H1 (cell line): ENCODE results near the gene P3H3.

Source experiments
- CHD2 ChIP-seq: IDR thresholded peaks from 2 replicates; pipeline ENCODE4 v1.6.1; 2012; ENCODE audit warnings: low read length, improper control_type of control experiment
- CREB1 ChIP-seq: IDR thresholded peaks from 2 replicates; pipeline ENCODE4 v1.6.1; 2012; ENCODE audit warnings: inconsistent platforms
- GABPA ChIP-seq: IDR thresholded peaks from 2 replicates; pipeline ENCODE4 v1.6.1; 2011; ENCODE audit warnings: mild to moderate bottlenecking, low read length, moderate library complexity, borderline replicate concordance; ENCODE audit not compliant: insufficient read depth
- HDAC6 ChIP-seq: IDR thresholded peaks from one replicate; pipeline ENCODE4 v1.7.1; 2012; ENCODE audit warnings: low read depth, mild to moderate bottlenecking, inconsistent platforms, low read length, moderate library complexity
- NRF1 ChIP-seq: IDR thresholded peaks from 2 replicates; pipeline ENCODE4 v1.6.1; 2011; ENCODE audit warnings: mild to moderate bottlenecking, low read depth, low read length, improper control_type of control experiment
- POLR2AphosphoS5 ChIP-seq: IDR thresholded peaks from 2 replicates; pipeline ENCODE4 v1.6.1; 2011; ENCODE audit warnings: low read depth, low read length
- RAD21 ChIP-seq, 2 experiments: IDR thresholded peaks in 1 of 2; conservative IDR thresholded peaks in 1 of 2; 2 replicates each; pipeline ENCODE4 v1.6.1; 2011; ENCODE audit warnings: low read depth in 2 of 2, low read length in 2 of 2, improper control_type of control experiment in 1 of 2, inconsistent platforms in 1 of 2, mild to moderate bottlenecking in 1 of 2, moderate library complexity in 1 of 2
- SP2 ChIP-seq: IDR thresholded peaks from 2 replicates; pipeline ENCODE4 v1.6.1; 2012; ENCODE audit warnings: mild to moderate bottlenecking, low read length, inconsistent platforms
- YY1 ChIP-seq: IDR thresholded peaks from 2 replicates; pipeline ENCODE4 v1.6.1; 2011; ENCODE audit warnings: low read depth, mild to moderate bottlenecking, low read length
- TF ChIP-seq, protein P1 (sequence below), 3 experiments: IDR thresholded peaks; 1 replicate in 2 of 3; 2 replicates in 1 of 3; pipeline versions ENCODE4 v1.5.1 to v1.6.1; 2011; ENCODE audit warnings: low read length in 3 of 3, mild to moderate bottlenecking in 3 of 3, inconsistent platforms in 2 of 3, low read depth in 1 of 3, moderate library complexity in 1 of 3; ENCODE audit not compliant: insufficient read depth in 1 of 3; ENCODE audit errors: control extremely low read depth in 1 of 3

GRCh38 chr12:6863586-6864321 lies 35.5 kb downstream of the P3H3 start:
- TF ChIP-seq, protein P1, sequence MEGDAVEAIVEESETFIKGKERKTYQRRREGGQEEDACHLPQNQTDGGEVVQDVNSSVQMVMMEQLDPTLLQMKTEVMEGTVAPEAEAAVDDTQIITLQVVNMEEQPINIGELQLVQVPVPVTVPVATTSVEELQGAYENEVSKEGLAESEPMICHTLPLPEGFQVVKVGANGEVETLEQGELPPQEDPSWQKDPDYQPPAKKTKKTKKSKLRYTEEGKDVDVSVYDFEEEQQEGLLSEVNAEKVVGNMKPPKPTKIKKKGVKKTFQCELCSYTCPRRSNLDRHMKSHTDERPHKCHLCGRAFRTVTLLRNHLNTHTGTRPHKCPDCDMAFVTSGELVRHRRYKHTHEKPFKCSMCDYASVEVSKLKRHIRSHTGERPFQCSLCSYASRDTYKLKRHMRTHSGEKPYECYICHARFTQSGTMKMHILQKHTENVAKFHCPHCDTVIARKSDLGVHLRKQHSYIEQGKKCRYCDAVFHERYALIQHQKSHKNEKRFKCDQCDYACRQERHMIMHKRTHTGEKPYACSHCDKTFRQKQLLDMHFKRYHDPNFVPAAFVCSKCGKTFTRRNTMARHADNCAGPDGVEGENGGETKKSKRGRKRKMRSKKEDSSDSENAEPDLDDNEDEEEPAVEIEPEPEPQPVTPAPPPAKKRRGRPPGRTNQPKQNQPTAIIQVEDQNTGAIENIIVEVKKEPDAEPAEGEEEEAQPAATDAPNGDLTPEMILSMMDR (IDR thresholded peaks at IDR 0.05; ENCODE audit: control extremely low read depth in 1 of 3, insufficient read depth in 1 of 3, low read depth in 1 of 3, low read length in 3 of 3), result no peak
- TF ChIP-seq CHD2 (no peak), NRF1 (no peak), CREB1 (no peak), GABPA (no peak), HDAC6 (no peak), RAD21 (IDR thresholded peaks at IDR 0.05 in 1 of 2, conservative IDR thresholded peaks at IDR 0.05 in 1 of 2; ENCODE audit: low read depth in 2 of 2, low read length in 2 of 2) (no peak), POLR2AphosphoS5 (no peak), SP2 (no peak), YY1 (no peak)
